ENCODE data around the gene PIM3. TPM values are rescaled to one million over a fixed set of nuclear protein-coding genes. Genes with fewer than 3 reads are reported as not detected.

PIM3 gene
- total RNA-seq, 4 donors from 2014 or later: 31.7 to 106 (median 53.6) TPM

DNA sequence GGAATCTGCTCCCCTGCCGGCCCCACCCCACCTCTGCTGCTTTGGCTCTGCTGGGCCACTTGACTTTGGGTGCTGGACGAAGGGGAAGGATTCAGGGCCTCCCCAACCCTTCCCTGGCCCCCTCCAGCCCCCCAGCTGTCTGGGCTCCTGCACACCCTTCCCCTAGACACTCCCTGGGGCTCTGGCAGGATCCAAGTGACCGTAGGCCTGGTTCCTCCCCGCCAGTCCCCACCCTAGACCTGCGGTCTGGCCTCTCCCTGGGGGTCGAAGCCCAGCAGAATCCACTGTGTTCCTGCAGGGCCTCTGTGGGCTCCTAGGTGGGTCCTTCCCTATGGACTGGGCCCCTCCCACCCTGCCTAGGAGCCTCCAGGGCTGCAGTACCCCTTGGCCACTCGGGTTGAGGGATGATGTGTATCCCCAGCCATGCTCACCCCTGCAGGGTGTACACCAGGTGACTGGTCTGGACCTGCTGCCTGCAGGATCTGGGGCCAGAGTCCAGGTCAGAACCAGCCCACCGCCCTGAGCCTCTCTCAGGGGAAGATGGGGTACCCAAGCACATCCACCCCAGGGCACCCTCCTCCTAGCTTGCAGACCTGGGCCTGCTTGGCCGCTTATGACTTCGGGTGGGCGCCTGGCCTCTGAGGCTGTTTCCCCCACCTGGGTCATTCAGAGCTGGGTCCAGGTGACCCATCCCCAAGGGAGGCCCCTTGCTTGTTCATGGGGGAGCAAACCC lies 5.6 kb downstream of the PIM3 start:
- Histone ChIP-seq H3K4me3 (no peak overlapping the region), H3K36me3 (no peaks in the 10 kb centered on the region), H3K27me3 (no peaks in the 10 kb centered on the region), H3K9me3 (no peaks in the 10 kb centered on the region), H3K4me1 (peaks cover 10 to 51% of the 10 kb centered on the region in 2 donors), H3K27ac (peak overlapping the region; percentile 93 to 95)
- DNase-seq: peak; percentile 18 to 19
- intact Hi-C loops (cut with DNase I; ENCODE audit: low total_unique reads): no loop called here
- TF ChIP-seq, protein P1, sequence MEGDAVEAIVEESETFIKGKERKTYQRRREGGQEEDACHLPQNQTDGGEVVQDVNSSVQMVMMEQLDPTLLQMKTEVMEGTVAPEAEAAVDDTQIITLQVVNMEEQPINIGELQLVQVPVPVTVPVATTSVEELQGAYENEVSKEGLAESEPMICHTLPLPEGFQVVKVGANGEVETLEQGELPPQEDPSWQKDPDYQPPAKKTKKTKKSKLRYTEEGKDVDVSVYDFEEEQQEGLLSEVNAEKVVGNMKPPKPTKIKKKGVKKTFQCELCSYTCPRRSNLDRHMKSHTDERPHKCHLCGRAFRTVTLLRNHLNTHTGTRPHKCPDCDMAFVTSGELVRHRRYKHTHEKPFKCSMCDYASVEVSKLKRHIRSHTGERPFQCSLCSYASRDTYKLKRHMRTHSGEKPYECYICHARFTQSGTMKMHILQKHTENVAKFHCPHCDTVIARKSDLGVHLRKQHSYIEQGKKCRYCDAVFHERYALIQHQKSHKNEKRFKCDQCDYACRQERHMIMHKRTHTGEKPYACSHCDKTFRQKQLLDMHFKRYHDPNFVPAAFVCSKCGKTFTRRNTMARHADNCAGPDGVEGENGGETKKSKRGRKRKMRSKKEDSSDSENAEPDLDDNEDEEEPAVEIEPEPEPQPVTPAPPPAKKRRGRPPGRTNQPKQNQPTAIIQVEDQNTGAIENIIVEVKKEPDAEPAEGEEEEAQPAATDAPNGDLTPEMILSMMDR (IDR thresholded peaks at IDR 0.05): no peak

- TF ChIP-seq, protein P1 (IDR thresholded peaks at IDR 0.05): no peak
- TF ChIP-seq POLR2A (IDR thresholded peaks at IDR 0.05): no peak
These were observed 6.5 kb downstream of the PIM3 start for GRCh38 chr22:49966774-49967705.

DNA sequence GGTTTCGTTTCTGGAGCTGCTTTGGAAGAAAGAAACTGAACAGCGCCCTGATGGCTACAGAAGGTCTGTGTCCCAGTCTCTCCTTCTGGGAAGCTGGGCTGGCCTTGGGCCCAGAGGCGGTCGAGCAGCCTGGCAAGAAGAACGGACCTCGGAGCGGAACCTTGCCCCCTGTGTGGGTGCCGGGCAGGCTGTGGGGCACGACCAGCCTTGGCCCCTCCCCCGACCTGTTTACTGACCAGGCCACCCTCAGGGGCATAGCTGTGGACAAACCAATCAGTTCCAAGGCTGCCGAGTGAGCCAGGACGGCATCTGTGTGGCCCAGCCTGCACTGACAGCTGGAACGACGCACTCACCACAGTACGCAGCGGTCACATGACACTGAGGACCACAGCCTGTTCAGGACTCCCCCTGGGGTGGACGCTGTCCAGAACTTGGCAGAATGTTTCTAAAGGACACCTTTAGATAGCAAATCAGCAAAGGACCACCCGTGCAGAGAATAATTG lies 7.2 kb downstream of the PIM3 start:
- H3K4me3 ChIP-seq: peak overlapping the region in 1 of 2 donors; percentile 7
- TF ChIP-seq POLR2A (IDR thresholded peaks at IDR 0.05): no peak
- TF ChIP-seq, protein P1 (IDR thresholded peaks at IDR 0.05): no peak
- intact Hi-C loops (cut with DNase I; ENCODE audit: low total_unique reads): no loop called here
- H3K27ac ChIP-seq: peak overlapping the region; percentile 93 to 95
- peak; percentile 53 to 61 for DNase-seq
- no peaks in the 10 kb centered on the region for H3K27me3 ChIP-seq
- H3K4me1 ChIP-seq: peaks cover 10 to 62% of the 10 kb centered on the region in 2 donors
- no peaks in the 10 kb centered on the region for H3K9me3 ChIP-seq
- H3K36me3 ChIP-seq: no peaks in the 10 kb centered on the region

More at GRCh38 chr22:49966774-49967705, 6.5 kb downstream of the PIM3 start:
- intact Hi-C loops (cut with DNase I; ENCODE audit: low total_unique reads): no loop called here
- Histone ChIP-seq H3K4me3 (peak overlapping the region; percentile 3 to 7), H3K27me3 (no peaks in the 10 kb centered on the region), H3K27ac (peak overlapping the region; percentile 93 to 95), H3K4me1 (peaks cover 10 to 59% of the 10 kb centered on the region in 2 donors), H3K9me3 (no peaks in the 10 kb centered on the region), H3K36me3 (no peaks in the 10 kb centered on the region)
- peak; percentile 57 to 60 for DNase-seq

DNA sequence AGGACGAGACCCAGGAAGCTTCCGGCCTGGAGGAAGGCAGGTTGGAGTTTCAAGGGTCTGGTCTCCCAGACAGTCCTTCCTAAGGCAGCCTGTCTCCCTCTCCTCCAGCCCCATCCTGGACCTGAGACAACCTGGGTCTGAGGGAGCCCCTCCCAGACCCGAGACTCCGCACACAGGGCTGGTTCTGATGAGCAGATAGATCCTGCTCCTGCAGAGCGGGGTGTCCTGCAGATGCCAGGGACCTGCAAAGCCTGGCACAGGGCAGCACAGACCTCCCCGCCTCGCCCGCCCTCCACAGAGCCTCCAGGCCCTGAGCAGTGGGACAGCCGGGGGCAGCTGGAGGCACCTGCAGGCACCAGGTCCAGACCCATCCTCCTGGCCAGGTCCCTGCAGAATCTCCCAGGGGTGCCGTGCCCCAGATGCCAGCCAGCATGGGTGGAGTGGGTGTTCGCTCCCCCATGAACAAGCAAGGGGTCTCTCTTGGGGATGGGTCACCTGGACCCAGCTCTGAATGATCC lies 7.8 kb downstream of the PIM3 start:
- no peak for TF ChIP-seq POLR2A (IDR thresholded peaks at IDR 0.05)
- TF ChIP-seq, protein P1 (IDR thresholded peaks at IDR 0.05): no peak

More for the DNA sequence above, 7.8 kb downstream of the PIM3 start:
- Histone ChIP-seq H3K27ac (peak overlapping the region; percentile 93 to 95), H3K4me1 (peaks cover 10 to 56% of the 10 kb centered on the region in 2 donors), H3K27me3 (no peaks in the 10 kb centered on the region), H3K9me3 (no peaks in the 10 kb centered on the region), H3K4me3 (no peak overlapping the region), H3K36me3 (no peaks in the 10 kb centered on the region)
- intact Hi-C loops (cut with DNase I; ENCODE audit: low total_unique reads): no loop called here
- peak in 1 of 2 donors; percentile 24 for DNase-seq

Measured in uterus (tissue), 4 donors.